HG03432 (cell line): ENCODE measurements around the gene ACER3.

Experiments used
- ATAC-seq: cut with Tn5 transposase; IDR thresholded peaks from one replicate; pipeline ENCODE4 v1.9.1; 2021; ENCODE audit warnings: mild to moderate bottlenecking, moderate library complexity; ENCODE audit not compliant: unreplicated experiment

Gene ACER3

DNA sequence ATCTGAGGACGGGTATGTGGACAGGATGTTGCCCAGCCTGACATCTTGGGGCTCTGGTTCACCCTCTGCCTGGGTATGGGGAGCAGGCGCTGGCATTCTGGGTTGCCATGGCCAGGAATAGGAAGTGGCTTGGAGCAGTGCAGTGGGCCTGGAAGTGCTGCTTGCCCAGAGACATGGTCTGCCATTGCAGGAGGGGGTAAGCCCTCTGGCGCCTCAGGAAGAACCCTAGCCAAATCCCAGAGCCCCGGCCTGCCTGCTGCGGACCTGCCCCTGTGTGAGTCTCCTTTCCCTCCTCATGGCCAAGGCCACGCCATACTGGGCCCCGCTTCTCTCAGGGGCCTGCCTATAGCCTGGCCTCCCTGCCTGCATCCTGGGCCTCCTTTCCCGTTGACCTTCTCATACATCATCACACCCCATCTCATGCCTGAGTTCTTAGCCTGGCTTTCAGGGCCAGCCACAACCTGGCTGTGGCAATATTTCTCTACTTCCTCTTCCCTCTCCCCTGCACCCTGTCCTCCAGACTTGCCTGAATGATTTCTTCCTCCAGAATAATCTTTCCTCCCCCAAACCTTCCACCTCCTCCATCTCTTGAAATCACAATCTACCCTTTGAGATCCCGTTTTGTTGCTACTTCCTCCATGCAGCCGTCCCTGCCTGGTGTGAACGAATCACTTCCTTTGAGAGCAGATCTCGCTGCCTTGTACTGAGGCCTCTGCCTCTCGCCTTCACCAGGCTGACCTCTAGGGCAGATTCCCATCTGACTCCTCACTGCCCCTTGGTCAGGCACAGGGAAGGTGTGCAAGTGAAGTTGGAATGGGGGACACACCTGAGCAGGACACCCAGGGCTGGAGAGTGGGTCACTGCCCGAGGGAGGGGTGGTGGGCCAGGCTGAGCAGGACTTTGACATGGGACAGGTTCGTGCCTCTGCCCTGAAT lies 211.2 kb downstream of the ACER3 start:
- ATAC-seq, result no peak

DNA sequence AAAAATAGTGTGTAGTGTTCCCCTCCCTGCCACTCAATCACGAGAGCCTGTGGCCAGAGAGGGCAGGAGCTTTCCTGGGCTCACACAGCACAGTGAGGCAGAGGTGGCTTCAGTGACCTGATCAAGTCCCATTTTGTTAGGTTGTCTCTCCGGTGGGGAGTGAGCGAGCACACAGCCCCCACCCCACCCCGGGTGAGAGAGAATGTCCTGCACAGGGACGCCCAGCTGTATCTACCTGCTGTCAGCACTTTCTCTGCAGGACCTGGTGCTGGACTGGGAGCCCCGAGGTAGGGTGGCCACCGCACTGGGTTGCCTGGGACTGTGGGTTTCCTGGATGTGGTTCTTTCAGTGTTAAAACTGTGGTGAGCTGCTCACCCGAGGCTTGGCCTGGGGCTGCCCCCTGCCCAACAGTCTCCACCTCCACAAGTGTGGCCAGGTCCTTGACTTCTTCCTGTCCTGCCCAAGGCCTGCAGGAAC lies 212.2 kb downstream of the ACER3 start:
- no peak for ATAC-seq

- ATAC-seq, result no peak
Observed at GRCh38 chr11:77073328-77074001, 212.7 kb downstream of the ACER3 start.

DNA sequence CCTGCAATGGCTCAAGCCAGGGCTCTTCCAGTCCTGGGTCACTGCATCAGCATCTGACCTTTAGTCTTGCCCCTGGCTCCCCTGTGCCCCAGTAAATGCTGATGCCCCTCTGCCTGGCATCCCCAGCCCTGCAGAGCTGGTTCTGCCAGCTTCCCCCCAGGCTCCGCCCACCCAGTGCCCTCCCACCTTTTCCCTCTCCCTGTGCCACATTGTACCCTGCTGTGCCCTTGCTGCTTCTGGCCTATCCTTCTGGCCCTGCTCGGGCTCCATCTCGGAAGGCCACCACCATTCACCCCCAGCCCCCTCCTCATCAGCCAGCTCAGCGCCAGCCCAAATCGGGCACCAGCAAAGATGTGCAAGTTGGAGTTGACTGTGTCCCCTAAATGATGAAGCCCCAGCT lies 213.5 kb downstream of the ACER3 start:
- no peak for ATAC-seq

GRCh38 chr11:77074626-77075221 lies 214.0 kb downstream of the ACER3 start:
- no peak for ATAC-seq

DNA sequence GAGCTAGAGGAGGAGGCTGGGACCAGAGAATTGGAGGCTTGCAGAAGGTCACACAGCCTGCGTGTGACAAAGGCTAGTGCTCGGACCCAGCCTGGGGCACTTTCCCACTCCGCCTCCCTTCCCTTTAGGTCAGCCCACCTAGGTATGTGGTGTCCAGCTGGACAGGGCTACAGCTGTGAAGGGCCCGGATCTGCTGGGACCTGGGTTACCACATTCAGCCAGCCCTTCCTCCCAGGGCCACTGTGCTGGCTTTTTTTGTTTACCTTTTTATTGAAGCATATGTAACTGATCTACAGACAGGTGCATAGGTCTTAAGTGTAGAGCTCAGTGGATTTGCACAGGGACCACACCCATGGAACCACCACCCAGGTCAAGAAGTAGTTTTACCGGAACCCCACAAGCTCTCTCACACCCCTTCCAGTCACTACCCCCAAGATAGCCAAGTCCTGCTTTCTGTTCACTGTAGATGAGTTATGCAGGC lies 214.7 kb downstream of the ACER3 start:
- ATAC-seq, result no peak
